Testis (tissue), 2 donors: ENCODE data around the gene TMEM222.

Experiments
- POLR2A ChIP-seq: fragments of 450-650 bp; IDR thresholded peaks from one replicate; pipeline ENCODE4 v1.6.1; 2017; ENCODE audit warnings: antibody characterized with exemption, mild to moderate bottlenecking, moderate library complexity
- TF ChIP-seq, protein P1 (sequence below), 3 experiments: fragments of 450-650 bp in 2 of 3; fragments of 200-600 bp in 1 of 3; sonication (generic) in 1 of 3; IDR thresholded peaks; one replicate each; pipeline ENCODE4 v1.5.1; 2016 to 2019; ENCODE audit warnings: antibody characterized with exemption in 3 of 3, mild to moderate bottlenecking in 2 of 3, moderate library complexity in 1 of 3

DNA sequence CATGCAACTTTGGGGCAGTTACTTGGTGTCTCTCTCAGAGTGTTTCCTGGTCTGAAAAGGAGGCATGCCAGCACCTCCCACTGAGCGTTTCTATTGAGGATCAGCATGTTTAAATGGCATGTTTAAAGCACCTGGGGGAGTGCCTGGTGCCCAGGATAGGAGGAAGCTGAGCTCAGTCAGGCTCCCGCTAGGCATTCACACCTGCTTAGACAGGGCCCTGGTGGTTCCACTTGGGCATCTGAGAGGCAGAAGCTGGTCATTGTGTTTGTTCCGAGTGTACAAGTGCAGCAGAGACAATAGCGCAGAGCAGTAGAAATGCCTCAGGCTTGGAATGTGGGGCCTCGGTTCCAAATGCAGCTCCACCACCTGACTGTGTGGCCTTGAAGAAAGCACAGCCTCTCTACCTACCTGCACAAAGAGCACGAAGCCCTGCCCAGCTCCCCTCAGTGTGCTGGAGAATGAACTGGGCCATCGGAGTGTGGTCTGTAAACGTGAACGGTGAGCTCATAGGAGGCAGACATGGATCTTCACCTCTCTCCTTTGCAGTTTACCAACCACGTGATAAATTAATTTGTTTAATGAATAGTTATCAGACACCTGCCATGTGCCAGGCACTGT, 20.3 kb upstream of the TMEM222 start:
- TF ChIP-seq, protein P1, sequence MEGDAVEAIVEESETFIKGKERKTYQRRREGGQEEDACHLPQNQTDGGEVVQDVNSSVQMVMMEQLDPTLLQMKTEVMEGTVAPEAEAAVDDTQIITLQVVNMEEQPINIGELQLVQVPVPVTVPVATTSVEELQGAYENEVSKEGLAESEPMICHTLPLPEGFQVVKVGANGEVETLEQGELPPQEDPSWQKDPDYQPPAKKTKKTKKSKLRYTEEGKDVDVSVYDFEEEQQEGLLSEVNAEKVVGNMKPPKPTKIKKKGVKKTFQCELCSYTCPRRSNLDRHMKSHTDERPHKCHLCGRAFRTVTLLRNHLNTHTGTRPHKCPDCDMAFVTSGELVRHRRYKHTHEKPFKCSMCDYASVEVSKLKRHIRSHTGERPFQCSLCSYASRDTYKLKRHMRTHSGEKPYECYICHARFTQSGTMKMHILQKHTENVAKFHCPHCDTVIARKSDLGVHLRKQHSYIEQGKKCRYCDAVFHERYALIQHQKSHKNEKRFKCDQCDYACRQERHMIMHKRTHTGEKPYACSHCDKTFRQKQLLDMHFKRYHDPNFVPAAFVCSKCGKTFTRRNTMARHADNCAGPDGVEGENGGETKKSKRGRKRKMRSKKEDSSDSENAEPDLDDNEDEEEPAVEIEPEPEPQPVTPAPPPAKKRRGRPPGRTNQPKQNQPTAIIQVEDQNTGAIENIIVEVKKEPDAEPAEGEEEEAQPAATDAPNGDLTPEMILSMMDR (IDR thresholded peaks at IDR 0.05), result no peak
- no peak for TF ChIP-seq POLR2A
